Colonic mucosa (tissue), 4 donors: Measurements from ENCODE around the gene FRMPD2. TPM values are rescaled to one million over a fixed set of nuclear protein-coding genes. Genes with fewer than 3 reads are reported as not detected.
"Not testable (repeated sequence)": the region's sequence is repeated elsewhere in the genome, so short reads cannot be mapped to it uniquely, and the experiment has no call there.

Experiments used
- DNase-seq: peaks from one replicate; pipeline ENCODE4 v3.0.0-alpha.2; 2020
- H3K27ac ChIP-seq: fragments of 200-600 bp; one replicate; pipeline ENCODE4 v1.8.0; 2021
- H3K27me3 ChIP-seq: fragments of 200-600 bp; one replicate; pipeline ENCODE4 v1.8.0; 2021
- H3K36me3 ChIP-seq: fragments of 200-600 bp; one replicate; pipeline ENCODE4 v1.8.0; 2021
- H3K4me1 ChIP-seq: fragments of 200-600 bp; one replicate; pipeline ENCODE4 v1.8.0; 2021; ENCODE audit warnings: mild to moderate bottlenecking
- H3K4me3 ChIP-seq: fragments of 200-600 bp; one replicate; pipeline ENCODE4 v1.8.0; 2021
- H3K9ac ChIP-seq, 2 donors: one replicate each; pipeline ENCODE4 v1.7.0; 2013; ENCODE audit warnings: control low read depth in 2 of 2, low read depth in 2 of 2, low read length in 2 of 2
- H3K9me3 ChIP-seq: fragments of 200-600 bp; one replicate; pipeline ENCODE4 v1.8.0; 2021
- CTCF ChIP-seq: fragments of 200-600 bp; IDR thresholded peaks from one replicate; pipeline ENCODE4 v1.8.0; 2022; ENCODE audit warnings: antibody characterized with exemption, mild to moderate bottlenecking
- intact Hi-C: fragments of 100-400 bp; cut with DNase I; formaldehyde crosslinking; loops from one replicate; pipeline ENCODE4 v1.14.1; 2022
- total RNA-seq, 2 donors: library from RNA; stranded (reverse); fragmentation: NEBNext Ultra II Directional in 1 of 2; extraction: Animal tissue kit (Norgen Biotek cat#: 25700) in 1 of 2; gene quantifications; one replicate each; pipeline ENCODE4 v1.2.1, GENCODE V29; 2021
- donor health status: healthy.
- donor health status: DM: no; HTN: no; CAD: no.
- donor health status: DM: no; HTN: no; CAD: no.

FRMPD2 gene
- total RNA-seq, 2 donors from 2014 or later: 0.35 TPM; not detected in 1

GRCh38 chr10:48224296-48224695 lies 50.2 kb downstream of the FRMPD2 start:
- no peak for TF ChIP-seq CTCF
- Histone ChIP-seq H3K27ac (no peak overlapping the region), H3K9me3 (no peaks in the 10 kb centered on the region), H3K4me1 (no peaks in the 10 kb centered on the region), H3K9ac (no peak overlapping the region), H3K36me3 (no peaks in the 10 kb centered on the region), H3K4me3 (no peak overlapping the region), H3K27me3 (no peaks in the 10 kb centered on the region)
- no peak for DNase-seq
- intact Hi-C loops: no loop called here

DNA sequence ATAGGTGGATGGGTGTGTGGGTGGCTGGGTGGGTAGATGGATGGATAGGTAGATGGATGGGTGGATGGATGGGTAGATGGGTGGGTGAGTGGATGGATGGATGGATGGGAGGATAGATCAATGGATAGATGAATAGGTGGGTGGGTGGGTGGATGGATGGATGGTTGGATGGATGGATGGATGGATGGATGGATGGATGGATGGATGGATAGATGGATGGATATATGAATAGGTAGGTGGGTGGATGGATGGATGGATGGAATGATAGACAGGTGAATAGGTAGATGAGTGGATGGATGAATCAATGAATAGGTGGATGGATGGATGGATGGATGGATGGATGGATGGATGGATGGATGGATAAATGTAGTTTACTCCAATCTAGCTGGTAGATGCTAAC lies 52.7 kb downstream of the FRMPD2 start:
- H3K4me3 ChIP-seq: no peak overlapping the region
- no peaks in the 10 kb centered on the region for H3K9me3 ChIP-seq
- DNase-seq: no peak
- H3K27me3 ChIP-seq: no peaks in the 10 kb centered on the region
- no peak overlapping the region for H3K27ac ChIP-seq
- intact Hi-C loops: no loop called here
- H3K36me3 ChIP-seq: no peaks in the 10 kb centered on the region
- no peaks in the 10 kb centered on the region for H3K4me1 ChIP-seq
- TF ChIP-seq CTCF: no peak
- no peak overlapping the region for H3K9ac ChIP-seq

DNA sequence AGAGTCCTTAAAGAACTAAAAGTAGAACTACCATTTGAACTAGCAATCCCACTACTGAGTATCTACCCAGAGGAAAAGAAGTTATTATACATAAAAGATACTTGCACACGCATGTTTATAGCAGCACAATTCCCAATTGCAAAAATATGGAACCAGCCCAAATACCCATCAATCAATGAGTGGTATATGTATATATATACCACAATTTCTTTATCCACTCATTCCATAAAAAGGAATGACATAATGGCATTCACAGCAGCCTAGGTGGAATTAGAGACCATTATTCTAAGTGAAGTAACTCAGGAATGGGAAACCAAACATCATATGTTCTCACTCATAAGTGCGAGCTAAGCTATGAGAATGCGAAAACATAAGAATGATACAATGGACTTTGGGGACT lies 53.5 kb downstream of the FRMPD2 start:
- H3K27ac ChIP-seq, H3K4me3 ChIP-seq, DNase-seq, H3K9me3 ChIP-seq, H3K9ac ChIP-seq, H3K36me3 ChIP-seq, H3K4me1 ChIP-seq, intact Hi-C loops, H3K27me3 ChIP-seq: not testable (repeated sequence)

DNA sequence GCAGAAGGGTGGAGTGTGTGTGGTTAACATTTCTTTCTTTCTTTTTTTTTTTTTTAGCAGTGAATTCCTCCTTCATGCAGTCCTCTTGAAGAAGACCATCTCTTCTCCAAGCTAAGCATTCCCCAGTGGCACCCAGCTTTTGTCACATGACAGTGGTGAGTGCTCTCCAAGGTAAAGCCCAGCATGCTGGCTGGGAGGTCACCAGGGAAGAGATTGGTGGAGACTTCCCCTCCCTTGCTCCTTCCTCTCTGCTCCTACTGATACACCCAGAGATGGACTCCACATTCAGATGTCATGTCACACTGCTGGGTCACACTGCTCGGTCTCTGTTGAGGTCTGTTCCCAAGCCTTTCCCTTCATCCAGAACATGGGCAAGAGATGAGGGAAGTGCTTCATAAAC lies 55.3 kb downstream of the FRMPD2 start:
- Histone ChIP-seq H3K4me1 (no peaks in the 10 kb centered on the region), H3K27ac (no peak overlapping the region), H3K9me3 (no peaks in the 10 kb centered on the region), H3K27me3 (no peaks in the 10 kb centered on the region), H3K4me3 (no peak overlapping the region), H3K36me3 (no peaks in the 10 kb centered on the region), H3K9ac (no peak overlapping the region)
- TF ChIP-seq CTCF: no peak
- no peak for DNase-seq
- intact Hi-C loops: loop anchor here (5.0 kb wide), 1 partner anchor 68 kb away; no protein-coding TSS in a partner anchor

GRCh38 chr10:48216744-48217143 lies 57.8 kb downstream of the FRMPD2 start:
- H3K9me3 ChIP-seq: no peaks in the 10 kb centered on the region
- no peak for DNase-seq
- intact Hi-C loops: loop anchor here (5.0 kb wide), 1 partner anchor 71 kb away; no protein-coding TSS in a partner anchor

GRCh38 chr10:48216204-48216505 lies 58.3 kb downstream of the FRMPD2 start:
- Histone ChIP-seq H3K4me3 (no peak overlapping the region), H3K36me3 (no peaks in the 10 kb centered on the region), H3K4me1 (no peaks in the 10 kb centered on the region), H3K27ac (no peak overlapping the region), H3K27me3 (no peaks in the 10 kb centered on the region), H3K9me3 (no peaks in the 10 kb centered on the region), H3K9ac (no peak overlapping the region)
- no peak for TF ChIP-seq CTCF
- intact Hi-C loops: loop anchor here (5.0 kb wide), 1 partner anchor 71 kb away; no protein-coding TSS in a partner anchor
- no peak for DNase-seq

More at GRCh38 chr10:48216744-48217143, 57.8 kb downstream of the FRMPD2 start:
- no peaks in the 10 kb centered on the region for H3K36me3 ChIP-seq
- H3K9ac ChIP-seq: no peak overlapping the region
- no peaks in the 10 kb centered on the region for H3K27me3 ChIP-seq
- no peak overlapping the region for H3K27ac ChIP-seq
- no peak overlapping the region for H3K4me3 ChIP-seq
- no peak for TF ChIP-seq CTCF
- no peaks in the 10 kb centered on the region for H3K4me1 ChIP-seq
